ENCODE measurements around the gene SCARB1.

DNA sequence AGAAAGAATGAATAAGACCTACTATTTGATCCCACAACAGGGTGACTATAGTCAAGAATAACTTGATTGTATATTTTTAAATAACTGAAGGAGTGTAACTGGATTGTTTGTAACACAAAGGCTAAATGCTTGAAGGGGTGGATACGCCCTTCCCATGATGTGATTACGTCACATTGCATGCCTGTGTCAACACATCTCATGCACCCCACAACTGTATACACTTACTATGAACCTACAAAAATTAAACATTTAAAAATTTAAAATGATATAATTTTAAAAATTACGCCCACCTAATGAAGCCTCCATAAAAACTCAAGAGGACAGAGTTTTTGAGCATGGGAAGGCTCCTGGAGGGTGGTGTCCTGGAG is 94.5 kb downstream of the SCARB1 start:
- TF ChIP-seq PAX8 (CRISPR knock-in tag; IDR thresholded peaks at IDR 0.05; ENCODE audit: borderline replicate concordance) (no peak), ZNF292 (CRISPR knock-in tag; IDR thresholded peaks at IDR 0.05; ENCODE audit: borderline replicate concordance, low read depth) (no peak), PHB2 (IDR thresholded peaks at IDR 0.05; ENCODE audit: partially characterized antibody) (no peak), POLR2A (IDR thresholded peaks at IDR 0.05; ENCODE audit: insufficient read depth in 1 of 2, low read depth in 2 of 2, low read length in 2 of 2) (no peak), ZNF274 (CRISPR knock-in tag; IDR thresholded peaks at IDR 0.05) (no peak), MEIS1 (CRISPR knock-in tag; IDR thresholded peaks at IDR 0.05; ENCODE audit: borderline replicate concordance) (no peak), FOXA3 (CRISPR knock-in tag; IDR thresholded peaks at IDR 0.05) (no peak), TSC22D2 (CRISPR knock-in tag; IDR thresholded peaks at IDR 0.05; ENCODE audit: borderline replicate concordance) (no peak)
- TF ChIP-seq, protein P1, sequence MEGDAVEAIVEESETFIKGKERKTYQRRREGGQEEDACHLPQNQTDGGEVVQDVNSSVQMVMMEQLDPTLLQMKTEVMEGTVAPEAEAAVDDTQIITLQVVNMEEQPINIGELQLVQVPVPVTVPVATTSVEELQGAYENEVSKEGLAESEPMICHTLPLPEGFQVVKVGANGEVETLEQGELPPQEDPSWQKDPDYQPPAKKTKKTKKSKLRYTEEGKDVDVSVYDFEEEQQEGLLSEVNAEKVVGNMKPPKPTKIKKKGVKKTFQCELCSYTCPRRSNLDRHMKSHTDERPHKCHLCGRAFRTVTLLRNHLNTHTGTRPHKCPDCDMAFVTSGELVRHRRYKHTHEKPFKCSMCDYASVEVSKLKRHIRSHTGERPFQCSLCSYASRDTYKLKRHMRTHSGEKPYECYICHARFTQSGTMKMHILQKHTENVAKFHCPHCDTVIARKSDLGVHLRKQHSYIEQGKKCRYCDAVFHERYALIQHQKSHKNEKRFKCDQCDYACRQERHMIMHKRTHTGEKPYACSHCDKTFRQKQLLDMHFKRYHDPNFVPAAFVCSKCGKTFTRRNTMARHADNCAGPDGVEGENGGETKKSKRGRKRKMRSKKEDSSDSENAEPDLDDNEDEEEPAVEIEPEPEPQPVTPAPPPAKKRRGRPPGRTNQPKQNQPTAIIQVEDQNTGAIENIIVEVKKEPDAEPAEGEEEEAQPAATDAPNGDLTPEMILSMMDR (CRISPR knock-in tag; IDR thresholded peaks at IDR 0.05), result no peak
- TF ChIP-seq, protein P2, sequence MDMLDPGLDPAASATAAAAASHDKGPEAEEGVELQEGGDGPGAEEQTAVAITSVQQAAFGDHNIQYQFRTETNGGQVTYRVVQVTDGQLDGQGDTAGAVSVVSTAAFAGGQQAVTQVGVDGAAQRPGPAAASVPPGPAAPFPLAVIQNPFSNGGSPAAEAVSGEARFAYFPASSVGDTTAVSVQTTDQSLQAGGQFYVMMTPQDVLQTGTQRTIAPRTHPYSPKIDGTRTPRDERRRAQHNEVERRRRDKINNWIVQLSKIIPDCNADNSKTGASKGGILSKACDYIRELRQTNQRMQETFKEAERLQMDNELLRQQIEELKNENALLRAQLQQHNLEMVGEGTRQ (IDR thresholded peaks at IDR 0.05; ENCODE audit: low read depth, low read length), result no peak
- TF ChIP-seq, protein P2 (CRISPR knock-in tag; IDR thresholded peaks at IDR 0.05; ENCODE audit: borderline replicate concordance), result no peak
